GM19035 (cell line): ENCODE measurements around the gene SALL1.

ENCODE experiments used
- ATAC-seq: cut with Tn5 transposase; IDR thresholded peaks from one replicate; pipeline ENCODE4 v1.9.1; 2021; ENCODE audit not compliant: unreplicated experiment

Gene SALL1

GRCh38 chr16:51157698-51158097, 6.6 kb upstream of the SALL1 start:
- ATAC-seq = no peak

GRCh38 chr16:51156807-51157200, 5.7 kb upstream of the SALL1 start:
- no peak for ATAC-seq

GRCh38 chr16:51155820-51156806, 5.0 kb upstream of the SALL1 start:
- ATAC-seq = no peak

GRCh38 chr16:51155199-51155607, 4.1 kb upstream of the SALL1 start:
- ATAC-seq = no peak

GRCh38 chr16:51154271-51155171, 3.5 kb upstream of the SALL1 start:
- no peak for ATAC-seq

- ATAC-seq = no peak
Observed at GRCh38 chr16:51153577-51154031, 2.5 kb upstream of the SALL1 start.

- ATAC-seq = no peak
Observed at GRCh38 chr16:51152691-51153576, 1.9 kb upstream of the SALL1 start.

GRCh38 chr16:51151961-51152663, 1.0 kb upstream of the SALL1 start:
- no peak for ATAC-seq

GRCh38 chr16:51151435-51151960, 428 bp upstream of the SALL1 start:
- no peak for ATAC-seq

- ATAC-seq = no peak
Observed at GRCh38 chr16:51150165-51150887, 744 bp downstream of the SALL1 start.

- no peak for ATAC-seq
Observed at GRCh38 chr16:51149721-51150164, 1.3 kb downstream of the SALL1 start.

GRCh38 chr16:51149251-51149661, 1.8 kb downstream of the SALL1 start:
- ATAC-seq = no peak

- ATAC-seq = no peak
Observed at GRCh38 chr16:51148678-51149228, 2.3 kb downstream of the SALL1 start.

GRCh38 chr16:51147776-51148677, 3.0 kb downstream of the SALL1 start:
- ATAC-seq = no peak

- no peak for ATAC-seq
Observed at GRCh38 chr16:51146256-51146924, 4.7 kb downstream of the SALL1 start.

GRCh38 chr16:51144203-51144602, 6.9 kb downstream of the SALL1 start:
- ATAC-seq = no peak
